ENCODE results near the gene LRG1.

DNA sequence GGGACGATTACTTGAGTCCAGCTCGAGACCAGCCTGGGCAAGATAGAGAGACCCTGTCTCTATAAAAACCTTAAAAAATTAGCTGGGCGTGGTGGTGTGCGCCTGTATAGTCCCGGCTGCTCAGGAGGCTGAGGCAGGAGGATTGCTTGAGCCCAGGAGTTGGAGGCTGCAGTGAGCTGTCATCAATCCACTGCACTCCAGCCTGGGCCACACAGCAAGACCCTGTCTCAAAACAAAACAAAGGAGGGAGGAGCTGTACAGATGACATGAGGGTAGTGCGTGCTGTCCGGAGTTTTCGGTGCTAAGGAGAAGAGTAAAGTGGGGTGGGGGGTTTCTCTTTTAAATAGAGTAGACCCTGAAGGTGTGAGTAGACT lies 45.2 kb downstream of the LRG1 start:
- TF ChIP-seq POLR2AphosphoS5 (IDR thresholded peaks at IDR 0.05) (no peak), CTCF (IDR thresholded peaks at IDR 0.05 in 8 of 11, conservative IDR thresholded peaks at IDR 0.05 in 3 of 11) (no peak), POLR2A (IDR thresholded peaks at IDR 0.05) (no peak)

All from spleen (tissue), 7 donors.